ENCODE measurements around the gene USP47. TPM values are rescaled to one million over a fixed set of nuclear protein-coding genes. Genes with fewer than 3 reads are reported as not detected.

USP47 gene
- total RNA-seq, 3 donors from 2014 or later = 82.9 to 118 (median 100.0) TPM

DNA sequence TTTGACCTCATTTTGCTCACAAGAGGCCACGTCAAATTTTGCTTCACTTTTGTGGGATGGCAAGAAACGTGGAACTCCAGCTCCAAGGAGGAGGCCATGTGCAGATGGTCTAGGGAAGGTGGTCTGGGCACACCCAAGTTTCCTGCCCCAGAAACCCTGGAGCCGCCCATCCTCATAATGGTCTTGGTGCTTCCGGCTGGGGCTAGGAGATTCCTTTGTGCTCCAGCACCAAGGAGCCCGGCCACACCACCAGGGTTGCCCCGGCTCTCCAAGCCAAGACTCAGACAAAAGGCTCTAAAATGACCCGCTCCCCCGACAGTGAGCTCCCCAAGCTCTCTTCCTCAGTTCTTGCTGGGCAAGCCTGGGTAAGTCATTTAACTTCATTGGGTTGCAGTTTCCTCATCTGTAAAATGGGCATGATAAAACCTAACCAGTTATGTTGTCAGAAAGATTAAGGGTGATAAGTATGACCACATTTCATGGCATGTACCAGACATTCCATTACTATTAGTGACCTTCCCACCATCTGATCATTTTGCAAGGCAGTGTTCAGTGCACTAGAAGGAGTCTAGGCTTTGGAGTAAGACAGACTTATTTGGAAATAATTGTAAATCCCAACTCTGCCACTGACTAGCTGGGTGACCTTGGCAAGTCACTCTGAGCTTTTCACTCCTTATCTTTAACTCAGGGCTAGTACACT, 143.4 kb downstream of the USP47 start:
- DNase-seq (ENCODE audit: low spot score in 2 of 2) = no peak
- H3K27me3 ChIP-seq = no peaks in the 10 kb centered on the region
- no peak overlapping the region for H3K4me3 ChIP-seq
- H3K9me3 ChIP-seq = no peaks in the 10 kb centered on the region
- H3K36me3 ChIP-seq = no peaks in the 10 kb centered on the region
- H3K27ac ChIP-seq = no peak overlapping the region
- TF ChIP-seq POLR2AphosphoS5 (IDR thresholded peaks at IDR 0.05) (no peak), POLR2A (IDR thresholded peaks at IDR 0.05) (no peak)
- TF ChIP-seq, protein P1, sequence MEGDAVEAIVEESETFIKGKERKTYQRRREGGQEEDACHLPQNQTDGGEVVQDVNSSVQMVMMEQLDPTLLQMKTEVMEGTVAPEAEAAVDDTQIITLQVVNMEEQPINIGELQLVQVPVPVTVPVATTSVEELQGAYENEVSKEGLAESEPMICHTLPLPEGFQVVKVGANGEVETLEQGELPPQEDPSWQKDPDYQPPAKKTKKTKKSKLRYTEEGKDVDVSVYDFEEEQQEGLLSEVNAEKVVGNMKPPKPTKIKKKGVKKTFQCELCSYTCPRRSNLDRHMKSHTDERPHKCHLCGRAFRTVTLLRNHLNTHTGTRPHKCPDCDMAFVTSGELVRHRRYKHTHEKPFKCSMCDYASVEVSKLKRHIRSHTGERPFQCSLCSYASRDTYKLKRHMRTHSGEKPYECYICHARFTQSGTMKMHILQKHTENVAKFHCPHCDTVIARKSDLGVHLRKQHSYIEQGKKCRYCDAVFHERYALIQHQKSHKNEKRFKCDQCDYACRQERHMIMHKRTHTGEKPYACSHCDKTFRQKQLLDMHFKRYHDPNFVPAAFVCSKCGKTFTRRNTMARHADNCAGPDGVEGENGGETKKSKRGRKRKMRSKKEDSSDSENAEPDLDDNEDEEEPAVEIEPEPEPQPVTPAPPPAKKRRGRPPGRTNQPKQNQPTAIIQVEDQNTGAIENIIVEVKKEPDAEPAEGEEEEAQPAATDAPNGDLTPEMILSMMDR (IDR thresholded peaks at IDR 0.05) = no peak
- intact Hi-C loops (cut with DNase I; ENCODE audit: low total_unique reads) = no loop called here
- no peaks in the 10 kb centered on the region for H3K4me1 ChIP-seq

DNA sequence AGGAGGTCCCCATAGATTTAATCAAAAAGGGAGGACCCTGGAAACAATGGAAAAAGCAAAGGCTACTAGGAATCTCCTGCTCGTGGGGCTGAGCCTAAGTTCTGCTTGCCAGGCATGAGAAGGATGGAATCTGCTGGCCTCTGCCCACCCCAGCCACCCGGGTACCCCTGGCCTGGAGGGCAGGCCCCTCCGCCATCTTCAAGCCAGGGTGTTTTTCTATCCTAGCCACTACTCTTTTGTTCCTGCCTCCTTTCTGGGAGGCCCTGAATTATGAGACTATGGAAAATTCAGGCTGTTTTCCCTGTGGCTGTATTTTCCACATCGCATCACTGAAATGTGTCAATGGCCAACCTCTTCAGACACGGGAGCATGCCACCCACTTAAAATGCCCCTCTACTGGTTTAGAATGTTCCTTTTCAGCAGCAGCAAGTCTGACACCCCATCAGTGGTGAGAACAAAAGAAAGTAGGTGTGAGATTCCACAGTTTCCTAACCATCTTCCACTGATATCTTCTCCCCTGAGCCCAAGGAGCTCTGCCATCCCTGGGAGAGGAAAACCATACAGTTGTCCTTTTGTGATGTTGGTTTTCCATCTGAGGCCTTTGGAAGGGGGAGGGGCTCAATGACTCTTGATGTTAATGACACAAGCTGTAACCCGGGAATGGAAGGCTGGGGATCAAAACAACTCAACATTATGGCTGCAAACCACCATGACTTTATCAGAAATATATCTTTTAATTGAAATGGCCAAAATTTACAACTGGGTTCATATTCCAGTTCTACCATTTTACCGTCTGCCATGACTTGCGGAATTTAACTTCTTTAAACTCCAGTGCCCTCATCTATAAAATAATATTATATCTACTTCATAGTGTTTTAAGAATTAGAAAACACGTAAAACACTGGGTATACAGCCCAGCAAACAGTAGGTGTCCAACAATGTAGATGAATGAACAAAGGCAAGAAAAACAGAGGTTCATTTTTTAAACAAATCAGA, 144.5 kb downstream of the USP47 start:
- H3K9me3 ChIP-seq = no peaks in the 10 kb centered on the region
- H3K36me3 ChIP-seq = no peaks in the 10 kb centered on the region
- intact Hi-C loops (cut with DNase I; ENCODE audit: low total_unique reads) = no loop called here
- H3K27me3 ChIP-seq = no peaks in the 10 kb centered on the region
- no peak for DNase-seq (ENCODE audit: low spot score in 2 of 2)
- no peaks in the 10 kb centered on the region for H3K4me1 ChIP-seq
- H3K27ac ChIP-seq = no peak overlapping the region
- no peak overlapping the region for H3K4me3 ChIP-seq
- TF ChIP-seq POLR2A (IDR thresholded peaks at IDR 0.05) = no peak
- no peak for TF ChIP-seq POLR2AphosphoS5 (IDR thresholded peaks at IDR 0.05)
- TF ChIP-seq, protein P1 (IDR thresholded peaks at IDR 0.05) = no peak

DNA sequence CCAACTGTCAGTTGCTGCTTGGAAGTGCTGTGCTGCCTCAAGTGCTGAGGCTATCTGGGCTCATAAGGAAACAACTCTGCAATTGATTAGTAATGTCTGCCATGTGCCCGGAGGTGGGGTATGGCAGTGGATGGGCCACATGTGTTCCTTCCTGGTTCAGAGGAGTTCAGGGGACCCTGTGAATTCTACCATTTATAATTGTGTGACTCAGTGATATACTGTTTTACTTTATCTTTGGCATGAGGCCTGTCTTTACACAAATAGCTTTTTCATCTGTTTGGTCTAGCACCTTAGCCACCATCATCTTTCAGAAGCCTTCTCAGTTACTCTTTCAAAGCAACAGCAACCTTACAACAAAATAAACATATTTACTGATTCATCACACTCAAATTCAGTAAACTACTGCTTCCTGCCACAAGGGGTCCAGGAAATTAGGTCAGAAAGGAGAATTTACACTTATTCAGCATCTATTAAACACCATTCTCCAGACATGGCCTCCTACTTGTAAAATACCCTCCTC, 145.8 kb downstream of the USP47 start:
- no peak for TF ChIP-seq POLR2AphosphoS5 (IDR thresholded peaks at IDR 0.05)
- TF ChIP-seq, protein P1 (IDR thresholded peaks at IDR 0.05) = peak in 1 of 3 donors; percentile 8
- Histone ChIP-seq H3K4me3 (no peak overlapping the region), H3K36me3 (no peaks in the 10 kb centered on the region), H3K4me1 (no peaks in the 10 kb centered on the region), H3K27ac (no peak overlapping the region), H3K27me3 (no peaks in the 10 kb centered on the region), H3K9me3 (no peaks in the 10 kb centered on the region)
- DNase-seq (ENCODE audit: low spot score in 2 of 2) = no peak
- intact Hi-C loops (cut with DNase I; ENCODE audit: low total_unique reads) = no loop called here

DNA sequence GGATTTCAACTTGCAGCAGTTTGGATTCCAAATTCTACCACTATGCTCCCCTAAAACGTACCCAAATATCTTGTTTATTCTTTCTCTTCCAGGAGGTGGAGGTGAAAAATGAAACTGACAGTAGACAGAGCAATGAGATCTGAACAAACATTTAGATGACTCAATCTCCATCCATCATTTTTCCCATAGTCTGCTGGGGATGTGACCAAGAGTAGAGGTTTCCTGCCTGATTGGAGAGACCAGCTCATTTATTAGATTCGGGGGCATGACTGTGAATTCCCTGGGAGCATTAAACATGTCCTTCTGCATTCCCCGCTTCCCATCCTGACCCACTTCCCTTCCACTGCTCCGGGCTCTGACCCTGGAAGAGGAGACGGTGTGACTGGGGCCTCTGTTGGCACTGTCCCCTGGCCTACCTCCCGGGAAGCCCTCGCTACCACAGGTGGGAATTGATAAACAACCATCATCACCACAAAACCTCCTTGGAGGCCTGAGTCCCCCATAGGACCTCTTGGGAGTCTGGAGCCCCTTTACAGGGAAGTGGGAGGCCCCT, 146.4 kb downstream of the USP47 start:
- Histone ChIP-seq H3K36me3 (no peaks in the 10 kb centered on the region), H3K27ac (peak overlapping the region; percentile 1 to 3), H3K9me3 (no peaks in the 10 kb centered on the region), H3K27me3 (no peaks in the 10 kb centered on the region), H3K4me3 (no peak overlapping the region), H3K4me1 (no peaks in the 10 kb centered on the region)
- intact Hi-C loops (cut with DNase I; ENCODE audit: low total_unique reads) = no loop called here
- TF ChIP-seq, protein P1 (IDR thresholded peaks at IDR 0.05) = no peak
- TF ChIP-seq POLR2AphosphoS5 (IDR thresholded peaks at IDR 0.05) = no peak
- TF ChIP-seq POLR2A (IDR thresholded peaks at IDR 0.05) = no peak
- no peak for DNase-seq (ENCODE audit: low spot score in 2 of 2)
